ENCODE results near the gene ADAM33.

Gene ADAM33

DNA sequence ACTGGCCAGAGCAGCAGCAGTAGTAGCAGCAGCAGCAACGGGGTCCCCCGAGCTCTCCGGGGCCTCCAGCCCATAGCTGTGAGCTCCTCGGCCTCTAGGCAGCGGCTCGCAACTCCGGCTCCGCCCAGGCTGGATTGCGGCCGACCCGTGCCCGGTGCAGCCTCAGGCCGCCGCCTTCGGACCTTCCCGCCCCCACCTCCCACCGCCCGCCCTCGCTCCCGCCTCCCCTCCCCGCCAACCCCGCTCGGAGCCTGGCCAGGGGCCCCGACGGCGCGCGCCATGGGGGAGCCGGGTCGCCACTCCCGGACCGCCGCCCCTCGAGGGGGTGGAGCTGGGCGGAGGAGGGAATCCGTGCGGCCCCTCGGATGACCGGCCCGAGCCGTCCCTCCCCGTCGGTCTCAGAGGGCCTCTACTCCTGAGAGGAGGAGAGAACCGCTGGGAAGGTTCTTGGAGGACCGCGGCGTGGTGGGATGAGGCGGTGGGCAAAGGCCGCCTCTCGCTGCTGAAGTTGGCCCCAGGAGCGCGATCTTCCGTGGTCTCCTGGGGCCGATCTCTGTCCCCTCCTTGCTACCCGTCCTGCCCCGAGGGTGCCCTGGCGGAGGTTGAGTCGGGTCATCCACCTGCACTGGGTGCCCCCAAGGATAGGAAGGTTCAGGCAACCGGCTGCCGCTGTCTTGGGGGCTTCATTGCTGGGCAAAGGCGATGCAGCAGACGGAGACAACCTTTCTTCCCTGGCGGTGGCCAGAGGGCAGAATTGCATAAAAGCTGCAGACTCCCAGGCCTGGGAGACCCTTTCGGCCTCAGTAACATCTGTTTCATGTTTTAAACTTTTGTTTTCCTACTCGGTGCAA, at the start of gene ADAM33:
Gene ADAM33 (minus strand): TSS at position 80 of the 851 bp plus-strand sequence. CDS start 6 bp downstream, at position 74.
- DNase-seq (ENCODE audit: low read depth) = no peak

DNA sequence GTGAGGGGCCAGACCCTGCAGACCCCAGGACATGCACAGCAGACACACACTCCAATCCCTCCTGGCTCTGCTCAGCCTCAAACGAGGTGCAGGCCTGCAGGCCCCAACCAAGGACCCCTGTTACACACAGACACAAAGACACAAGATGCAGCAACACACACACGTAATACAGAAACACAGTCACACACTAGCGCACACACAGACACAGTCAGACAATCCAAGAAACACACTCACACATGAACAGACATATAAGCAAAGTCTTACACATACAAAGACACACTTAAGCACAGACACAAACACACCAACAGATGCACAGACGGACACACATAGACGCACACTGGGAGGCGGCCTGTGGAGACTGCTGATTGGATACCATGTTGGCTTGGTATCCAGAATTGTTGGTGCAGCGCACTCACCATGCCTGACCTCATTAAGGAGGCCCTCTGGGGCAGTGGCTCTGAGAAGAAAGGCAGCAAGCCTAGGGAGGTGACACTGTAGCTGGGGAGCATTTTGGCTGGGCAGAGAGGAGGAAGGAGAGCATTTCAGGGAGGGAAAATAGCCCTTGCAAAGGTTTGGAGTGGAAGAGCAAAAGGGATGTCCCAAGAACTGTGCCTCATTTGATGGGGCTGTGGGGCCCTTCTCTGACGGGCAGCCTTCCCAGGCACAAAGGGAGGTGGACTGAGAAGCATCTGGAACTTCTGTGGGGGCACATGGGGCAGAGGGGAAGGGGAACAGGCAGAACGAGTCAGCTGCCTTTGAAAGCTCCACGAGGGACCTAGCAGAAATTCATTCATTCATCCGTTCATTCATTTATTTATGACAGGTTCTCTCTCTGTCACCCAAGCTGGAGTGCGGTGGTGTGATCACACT, 49.2 kb upstream of the ADAM33 start:
- no peak for DNase-seq (ENCODE audit: low read depth)

DNA sequence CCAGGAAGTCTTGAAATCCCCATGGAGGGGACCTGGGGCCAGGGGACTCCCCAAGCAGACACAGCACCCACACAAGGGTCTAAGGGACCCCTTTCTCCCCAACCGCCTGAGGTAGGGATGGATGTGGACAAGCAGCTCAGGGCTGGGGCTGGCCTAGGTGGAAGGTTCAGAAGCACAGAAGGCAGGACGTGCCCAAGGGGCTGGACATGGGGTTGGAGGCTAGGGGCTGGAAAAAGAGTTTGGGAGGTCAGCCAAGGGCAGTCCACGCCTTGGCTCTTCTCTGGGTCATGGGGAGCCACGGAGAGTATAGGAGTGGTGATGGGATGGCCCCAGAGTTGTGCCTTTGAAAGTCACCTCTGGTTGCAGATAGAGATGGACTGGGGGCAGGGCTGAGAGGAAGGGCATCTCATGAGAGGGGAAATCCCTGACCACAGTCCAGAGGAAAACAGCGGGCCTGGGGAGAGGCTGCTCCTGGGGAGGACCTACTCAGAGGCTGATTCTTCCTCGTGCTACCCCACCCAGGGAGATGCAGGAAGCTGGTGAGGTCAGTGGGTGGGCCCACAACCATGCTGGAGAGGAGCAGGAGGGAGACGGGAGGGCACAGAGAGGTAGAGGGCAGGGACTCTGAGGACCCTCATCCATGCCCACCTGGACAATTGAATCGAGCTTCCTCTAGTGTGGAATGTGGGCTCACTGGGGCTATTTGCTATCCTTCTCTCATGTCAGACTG, 48.2 kb upstream of the ADAM33 start:
- no peak for DNase-seq (ENCODE audit: low read depth)

GRCh38 chr20:3729378-3729777, 47.6 kb upstream of the ADAM33 start:
- no peak for DNase-seq (ENCODE audit: low read depth)

DNA sequence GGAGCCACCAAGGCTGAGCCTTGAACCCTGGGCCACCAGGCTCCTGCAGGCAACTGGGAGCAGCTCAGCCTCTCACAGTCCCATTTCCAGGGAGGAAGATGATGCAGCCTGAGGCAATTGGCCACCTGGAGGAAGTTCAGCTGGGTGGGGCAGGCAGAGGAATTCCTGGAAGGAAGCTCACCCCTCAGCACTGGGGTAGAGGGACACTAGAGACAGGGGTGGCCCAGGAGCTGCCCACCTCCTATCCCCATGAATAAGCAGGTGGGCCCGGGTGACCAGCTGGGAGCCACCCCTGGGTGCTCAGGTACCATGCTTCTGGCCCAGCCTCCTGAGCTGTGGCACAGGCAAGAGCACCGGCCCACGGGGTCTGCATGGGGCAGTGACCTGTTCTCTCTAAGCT, 47.1 kb upstream of the ADAM33 start:
- DNase-seq (ENCODE audit: low read depth) = no peak

GRCh38 chr20:3728354-3728753, 46.5 kb upstream of the ADAM33 start:
- no peak for DNase-seq (ENCODE audit: low read depth)

- no peak for DNase-seq (ENCODE audit: low read depth)
Observed at GRCh38 chr20:3727401-3728021, 45.7 kb upstream of the ADAM33 start.

DNA sequence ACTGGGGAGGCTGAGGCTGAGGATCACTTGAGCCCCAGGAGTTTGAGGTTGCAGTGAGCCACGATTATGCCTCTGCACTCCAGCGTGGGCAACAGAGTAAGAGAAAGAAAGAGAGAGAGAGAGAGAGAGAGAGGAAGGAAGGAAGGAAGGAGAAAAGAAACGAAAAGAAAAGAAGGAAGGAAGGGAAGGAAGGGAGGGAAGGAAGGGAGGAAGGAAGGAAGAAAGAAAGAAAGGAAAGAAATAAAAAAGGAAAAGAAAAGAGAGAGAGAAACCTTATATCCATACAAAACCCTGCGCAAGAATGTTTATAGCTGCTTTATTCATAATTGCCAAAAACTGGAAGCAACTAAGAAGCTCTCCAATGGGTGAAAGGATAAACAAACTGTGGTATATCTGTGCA, 42.5 kb upstream of the ADAM33 start:
- DNase-seq (ENCODE audit: low read depth) = no peak

DNA sequence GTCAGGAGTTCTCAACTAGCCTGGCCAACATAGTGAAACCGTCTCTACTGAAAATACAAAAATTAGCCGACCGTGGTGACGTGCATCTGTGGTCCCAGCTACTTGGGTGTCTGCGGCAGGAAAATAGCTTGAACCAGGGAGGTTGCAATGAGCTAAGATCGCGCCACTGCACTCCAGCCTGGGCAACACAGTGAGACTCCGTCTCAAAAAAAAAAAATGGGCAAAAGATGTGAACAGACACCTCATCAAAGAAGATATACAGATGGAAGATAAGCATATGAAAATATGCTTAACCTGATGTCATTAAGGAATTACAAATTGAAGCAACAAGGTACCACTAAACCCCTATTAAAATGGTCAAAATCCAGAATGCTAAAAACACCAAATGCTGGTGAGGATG, 41.5 kb upstream of the ADAM33 start:
- DNase-seq (ENCODE audit: low read depth) = no peak

DNA sequence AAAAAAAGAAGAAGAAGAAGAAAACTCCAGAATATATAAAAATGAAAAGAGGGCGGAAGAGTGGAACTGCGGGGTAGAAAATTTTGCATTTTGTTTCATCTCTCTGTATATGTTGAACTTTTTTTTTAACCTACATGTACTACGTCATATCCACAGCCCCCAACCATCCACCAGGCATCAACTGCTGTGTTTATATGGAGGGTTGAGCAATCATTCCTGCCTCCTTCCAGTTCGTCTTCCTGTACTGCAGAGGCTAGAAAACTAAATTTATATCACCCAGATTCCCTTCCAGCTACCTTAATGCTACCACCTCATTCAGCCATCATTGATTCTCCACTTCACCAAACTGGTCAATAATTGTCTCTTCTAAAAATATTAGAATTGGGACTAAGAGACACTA, 40.1 kb upstream of the ADAM33 start:
- DNase-seq (ENCODE audit: low read depth) = no peak

DNA sequence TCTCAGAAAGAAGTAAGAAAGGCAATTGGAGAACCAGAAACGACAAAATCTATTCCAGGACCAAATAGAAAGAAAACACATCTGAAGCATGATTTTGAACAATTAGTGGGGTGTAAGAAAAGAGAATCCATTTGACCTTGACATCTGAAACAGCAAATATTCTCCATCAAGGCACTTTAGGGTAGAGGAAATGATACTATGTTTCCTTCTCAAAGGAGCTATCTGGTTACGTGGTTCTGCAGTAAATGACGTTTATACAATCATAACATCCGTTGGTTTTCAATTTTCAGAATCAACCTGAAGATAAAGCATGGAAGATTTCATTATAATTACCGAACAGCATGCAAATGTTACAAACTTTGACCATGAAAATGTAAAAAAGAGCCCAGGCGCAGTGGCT, 38.8 kb upstream of the ADAM33 start:
- DNase-seq (ENCODE audit: low read depth) = no peak

GRCh38 chr20:3720068-3720467, 38.3 kb upstream of the ADAM33 start:
- DNase-seq (ENCODE audit: low read depth) = no peak

DNA sequence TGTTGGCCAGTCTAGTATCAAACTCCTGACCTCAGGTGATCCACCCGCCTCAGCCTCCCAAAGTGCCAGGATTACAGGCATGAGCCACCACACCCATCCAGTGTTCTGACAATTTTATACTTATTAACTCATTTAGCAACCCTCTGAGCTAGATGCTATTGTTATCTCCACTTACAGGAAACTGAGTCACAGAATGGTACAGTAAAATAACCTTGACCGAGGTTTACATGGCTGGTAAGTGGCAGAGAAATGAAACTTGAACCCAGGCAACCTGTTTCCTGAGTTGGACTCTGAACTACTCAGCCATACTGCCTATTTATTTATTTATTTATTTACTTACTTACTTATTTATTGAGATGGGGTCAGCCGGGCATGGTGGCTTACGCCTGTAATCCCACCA, 37.2 kb upstream of the ADAM33 start:
- no peak for DNase-seq (ENCODE audit: low read depth)

DNA sequence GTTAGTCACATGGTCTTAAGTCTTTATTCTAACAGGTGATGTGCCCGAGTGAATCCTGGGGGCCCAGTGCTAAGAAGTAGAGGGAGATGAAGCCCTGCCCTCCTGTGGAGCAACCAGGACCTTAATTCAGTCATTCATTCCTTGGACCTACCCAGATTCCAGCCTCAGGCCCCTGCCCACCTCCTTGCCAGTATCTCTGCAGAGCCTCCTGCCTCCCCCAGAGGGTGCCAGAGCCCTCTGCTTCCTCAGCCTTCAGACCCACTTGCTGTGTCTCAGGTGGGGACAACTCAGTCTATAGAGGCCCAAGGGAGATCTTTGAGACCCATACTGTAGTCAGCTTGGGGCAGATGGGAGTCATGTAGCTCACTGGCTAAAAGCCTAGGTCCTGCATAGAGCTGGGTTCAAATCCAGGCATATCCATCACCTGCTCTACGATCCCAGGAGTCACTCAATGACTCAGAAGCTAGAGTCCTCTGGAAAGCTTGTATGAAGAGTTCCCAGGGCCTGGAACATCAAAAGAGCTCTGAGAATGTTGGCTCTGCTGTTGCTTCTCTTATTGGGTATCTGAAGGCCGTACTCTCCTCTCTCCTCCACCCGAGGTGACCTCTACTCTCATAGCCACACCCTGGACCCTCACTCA, 34.5 kb upstream of the ADAM33 start:
- DNase-seq (ENCODE audit: low read depth) = no peak

GRCh38 chr20:3714092-3714491, 32.3 kb upstream of the ADAM33 start:
- DNase-seq (ENCODE audit: low read depth) = no peak

- no peak for DNase-seq (ENCODE audit: low read depth)
Observed at GRCh38 chr20:3712279-3712873, 30.6 kb upstream of the ADAM33 start, which contains the start of gene SIGLEC1. TSS of gene SIGLEC1 (minus strand) at chr20:3712600. CDS start at chr20:3707128, 5,472 bp downstream.

DNA sequence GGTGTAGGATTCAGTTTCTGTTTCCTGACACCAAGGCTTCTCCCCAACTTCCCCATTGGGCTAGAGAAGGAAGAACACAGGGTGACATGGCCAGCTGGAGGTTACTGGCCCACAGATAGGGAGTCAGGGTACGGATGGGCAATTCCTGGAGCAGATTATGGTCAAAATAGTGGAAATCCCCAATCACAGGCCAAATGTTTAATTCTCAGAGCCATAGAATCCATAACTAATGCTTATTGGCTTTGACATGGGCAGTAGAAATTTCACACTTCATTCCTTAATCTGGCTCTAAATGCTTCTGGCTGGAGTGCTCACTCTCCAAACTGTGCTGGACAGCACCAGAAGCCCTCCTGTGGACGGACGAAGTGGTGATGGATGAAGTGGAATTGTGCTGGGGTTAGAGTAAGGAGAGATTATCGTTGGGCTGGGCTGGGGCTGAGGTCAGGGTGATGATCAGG, 29.7 kb upstream of the ADAM33 start:
- no peak for DNase-seq (ENCODE audit: low read depth)

GRCh38 chr20:3710703-3711483, 29.1 kb upstream of the ADAM33 start:
- DNase-seq (ENCODE audit: low read depth) = peak; percentile 57

DNA sequence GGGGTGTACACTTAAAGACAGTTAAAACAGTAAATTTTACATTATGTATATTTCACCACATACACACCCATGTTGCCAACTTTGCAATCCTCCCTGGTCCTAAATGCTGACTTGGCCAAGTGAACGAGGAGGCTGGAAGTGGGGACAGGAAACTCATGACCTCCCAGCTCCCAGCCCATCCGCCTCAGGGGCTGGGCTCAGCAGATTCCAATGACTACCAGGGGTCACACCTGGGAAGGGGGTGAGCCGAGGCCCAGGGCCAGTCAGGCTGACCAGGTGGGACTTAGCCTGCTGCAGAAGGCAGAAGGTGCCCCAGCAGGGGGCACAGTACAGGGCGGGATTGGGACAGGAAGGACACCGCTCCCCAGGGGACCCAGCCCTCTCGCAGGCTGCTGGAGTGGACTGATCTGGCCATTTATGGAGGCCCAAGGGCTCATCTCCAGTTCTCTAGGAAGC, 28.2 kb upstream of the ADAM33 start:
- no peak for DNase-seq (ENCODE audit: low read depth)

GRCh38 chr20:3707508-3707899, 25.7 kb upstream of the ADAM33 start:
- DNase-seq (ENCODE audit: low read depth) = no peak
